Muscle layer of duodenum (tissue), 2 donors: ENCODE measurements around the gene METTL1.

Source experiments
- H3K27ac ChIP-seq: one replicate; pipeline ENCODE4 v1.7.0; 2013; ENCODE audit warnings: mild to moderate bottlenecking, low read length
- H3K27me3 ChIP-seq: one replicate; pipeline ENCODE4 v1.7.0; 2013; ENCODE audit warnings: low read depth, mild to moderate bottlenecking, control low read depth, low read length
- H3K36me3 ChIP-seq, 2 donors: one replicate each; pipeline ENCODE4 v1.7.0; 2013; ENCODE audit warnings: low read length in 2 of 2, control low read depth in 1 of 2, mild to moderate bottlenecking in 1 of 2; ENCODE audit not compliant: insufficient read depth in 2 of 2, control insufficient read depth in 1 of 2
- H3K4me1 ChIP-seq, 2 donors: one replicate each; pipeline ENCODE4 v1.7.0; 2013; ENCODE audit warnings: low read length in 2 of 2, mild to moderate bottlenecking in 2 of 2, control low read depth in 1 of 2, moderate library complexity in 1 of 2; ENCODE audit not compliant: insufficient read depth in 2 of 2, control insufficient read depth in 1 of 2
- H3K4me3 ChIP-seq, 2 donors: one replicate each; pipeline ENCODE4 v1.7.0; 2013; ENCODE audit warnings: low read length in 2 of 2, low read depth in 1 of 2, mild to moderate bottlenecking in 1 of 2
- H3K9me3 ChIP-seq, 2 donors: one replicate each; pipeline ENCODE4 v1.7.0; 2013; ENCODE audit warnings: low read length in 2 of 2, control low read depth in 1 of 2, mild to moderate bottlenecking in 1 of 2; ENCODE audit not compliant: control insufficient read depth in 1 of 2
- donor health status: healthy.

The METTL1 gene

GRCh38 chr12:57733928-57734327, 38.0 kb downstream of the METTL1 start:
- Histone ChIP-seq H3K9me3 (no peaks in the 10 kb centered on the region), H3K27ac (no peak overlapping the region), H3K4me3 (no peak overlapping the region), H3K4me1 (peaks cover 0 to 37% of the 10 kb centered on the region in 2 donors), H3K36me3 (no peaks in the 10 kb centered on the region), H3K27me3 (peaks cover 25% of the 10 kb centered on the region)

GRCh38 chr12:57732726-57733593, 38.9 kb downstream of the METTL1 start:
- no peak overlapping the region for H3K4me3 ChIP-seq
- H3K36me3 ChIP-seq = no peaks in the 10 kb centered on the region
- H3K9me3 ChIP-seq = no peaks in the 10 kb centered on the region
- H3K27ac ChIP-seq = no peak overlapping the region
- H3K4me1 ChIP-seq = peaks cover 0 to 28% of the 10 kb centered on the region in 2 donors
- H3K27me3 ChIP-seq = peaks cover 23% of the 10 kb centered on the region

DNA sequence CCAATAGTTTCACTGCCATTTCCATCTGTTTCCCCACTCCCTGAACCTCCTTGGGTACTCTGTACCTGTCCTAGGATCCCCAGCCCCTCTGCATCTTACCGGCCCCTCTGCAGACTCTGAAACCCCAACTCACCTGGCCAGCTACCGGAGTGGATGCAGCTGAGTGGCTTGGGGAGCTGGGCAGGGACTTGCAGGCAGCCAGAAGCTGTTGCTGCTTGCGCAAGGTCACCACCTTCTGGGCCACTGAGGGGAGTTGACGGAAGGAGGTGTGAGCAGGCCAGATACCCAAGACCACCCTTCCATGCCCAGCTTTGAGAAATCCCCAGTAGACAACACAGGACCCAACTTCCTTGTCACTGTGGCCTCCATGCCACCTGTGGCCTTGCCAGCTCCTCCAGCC, 39.6 kb downstream of the METTL1 start:
- Histone ChIP-seq H3K4me3 (no peak overlapping the region), H3K27ac (no peak overlapping the region), H3K36me3 (no peaks in the 10 kb centered on the region), H3K9me3 (no peaks in the 10 kb centered on the region), H3K4me1 (peaks cover 0 to 21% of the 10 kb centered on the region in 2 donors), H3K27me3 (peaks cover 23% of the 10 kb centered on the region)

GRCh38 chr12:57731411-57732080, 40.4 kb downstream of the METTL1 start:
- Histone ChIP-seq H3K4me1 (peaks cover 0 to 20% of the 10 kb centered on the region in 2 donors), H3K27ac (no peak overlapping the region), H3K36me3 (no peaks in the 10 kb centered on the region), H3K9me3 (no peaks in the 10 kb centered on the region), H3K27me3 (peaks cover 17% of the 10 kb centered on the region), H3K4me3 (no peak overlapping the region)

GRCh38 chr12:57730336-57731067, 41.4 kb downstream of the METTL1 start:
- Histone ChIP-seq H3K27me3 (peaks cover 8% of the 10 kb centered on the region), H3K27ac (no peak overlapping the region), H3K9me3 (no peaks in the 10 kb centered on the region), H3K4me1 (peaks cover 0 to 17% of the 10 kb centered on the region in 2 donors), H3K4me3 (no peak overlapping the region), H3K36me3 (no peaks in the 10 kb centered on the region)

DNA sequence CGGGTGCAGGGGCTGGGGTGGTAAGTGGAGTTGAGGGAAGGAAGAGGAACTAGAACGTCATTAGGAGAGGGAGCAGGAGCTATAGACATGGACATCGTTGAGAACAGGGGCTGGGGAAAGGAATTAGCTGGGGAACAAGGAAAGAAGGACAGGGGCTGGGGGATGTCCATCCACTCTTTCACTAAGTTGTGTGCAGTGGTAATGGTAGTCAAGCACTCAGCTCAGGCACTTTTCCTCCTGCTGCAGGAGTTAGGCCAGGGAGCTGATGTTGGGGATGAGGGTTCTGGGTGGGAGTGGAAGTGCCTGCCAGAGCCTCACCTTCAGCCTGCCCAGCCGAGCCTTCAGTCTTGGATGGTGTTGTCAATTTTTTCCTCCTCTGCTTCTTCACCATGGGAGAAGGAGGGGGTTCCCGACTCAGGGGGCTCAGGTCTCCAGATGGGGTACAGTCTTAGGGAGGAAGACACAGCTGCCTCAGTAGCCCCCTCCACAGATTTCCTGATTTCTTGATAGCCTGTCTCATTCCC, 42.5 kb downstream of the METTL1 start:
- Histone ChIP-seq H3K4me1 (peaks cover 0 to 14% of the 10 kb centered on the region in 2 donors), H3K4me3 (no peak overlapping the region), H3K27ac (no peak overlapping the region), H3K27me3 (peaks cover 5% of the 10 kb centered on the region), H3K36me3 (no peaks in the 10 kb centered on the region), H3K9me3 (no peaks in the 10 kb centered on the region)

- Histone ChIP-seq H3K4me1 (peaks cover 0 to 14% of the 10 kb centered on the region in 2 donors), H3K27me3 (no peaks in the 10 kb centered on the region), H3K27ac (no peak overlapping the region), H3K9me3 (no peaks in the 10 kb centered on the region), H3K4me3 (no peak overlapping the region), H3K36me3 (no peaks in the 10 kb centered on the region)
These were observed 44.0 kb downstream of the METTL1 start for GRCh38 chr12:57727758-57728395.

- no peaks in the 10 kb centered on the region for H3K36me3 ChIP-seq
- no peaks in the 10 kb centered on the region for H3K27me3 ChIP-seq
- H3K9me3 ChIP-seq = no peaks in the 10 kb centered on the region
- peak overlapping the region; percentile 39 to 78 for H3K4me3 ChIP-seq
- H3K27ac ChIP-seq = no peak overlapping the region
- H3K4me1 ChIP-seq = peaks cover 0 to 14% of the 10 kb centered on the region in 2 donors
These were observed 44.8 kb downstream of the METTL1 start for GRCh38 chr12:57726884-57727757.

- no peaks in the 10 kb centered on the region for H3K27me3 ChIP-seq
- H3K4me1 ChIP-seq = peaks cover 0 to 14% of the 10 kb centered on the region in 2 donors
- no peaks in the 10 kb centered on the region for H3K9me3 ChIP-seq
- H3K4me3 ChIP-seq = peak overlapping the region; percentile 69 to 78
- no peak overlapping the region for H3K27ac ChIP-seq
- peaks cover 5 to 7% of the 10 kb centered on the region in 2 donors for H3K36me3 ChIP-seq
These were observed 45.6 kb downstream of the METTL1 start for GRCh38 chr12:57726151-57726883.

- Histone ChIP-seq H3K9me3 (no peaks in the 10 kb centered on the region), H3K27ac (no peak overlapping the region), H3K4me1 (peaks cover 0 to 14% of the 10 kb centered on the region in 2 donors), H3K4me3 (peak overlapping the region in 1 of 2 donors; percentile 78), H3K27me3 (no peaks in the 10 kb centered on the region), H3K36me3 (peaks cover 9 to 13% of the 10 kb centered on the region in 2 donors)
These were observed 46.1 kb downstream of the METTL1 start for GRCh38 chr12:57725851-57726150.
